ENCODE data around the gene SLC9A7. TPM values are rescaled to one million over a fixed set of nuclear protein-coding genes. Genes with fewer than 3 reads are reported as not detected.

SLC9A7 gene
- total RNA-seq, 1 donor from 2014 or later, result 11.4 TPM

- no peak for DNase-seq (ENCODE audit: low spot score)
- Mint-ChIP-seq H3K27me3 (ENCODE audit: unreplicated experiment) (peaks cover 2% of the 10 kb centered on the region), H3K36me3 (ENCODE audit: low read depth, unreplicated experiment) (no peaks in the 10 kb centered on the region), H3K4me3 (ENCODE audit: unreplicated experiment) (no peak overlapping the region), H3K27ac (ENCODE audit: unreplicated experiment) (no peak overlapping the region), H3K4me1 (ENCODE audit: unreplicated experiment) (peaks cover 9% of the 10 kb centered on the region), H3K9me3 (ENCODE audit: unreplicated experiment) (no peaks in the 10 kb centered on the region)
- no peak for TF ChIP-seq CTCF (IDR thresholded peaks at IDR 0.05; ENCODE audit: unreplicated experiment)
These were observed 42.9 kb downstream of the SLC9A7 start for GRCh38 chrX:46715997-46716396.

GRCh38 chrX:46715530-46715929 lies 43.4 kb downstream of the SLC9A7 start:
- no peaks in the 10 kb centered on the region for H3K9me3 Mint-ChIP-seq (ENCODE audit: unreplicated experiment)
- no peak overlapping the region for H3K4me3 Mint-ChIP-seq (ENCODE audit: unreplicated experiment)
- H3K27ac Mint-ChIP-seq (ENCODE audit: unreplicated experiment), result no peak overlapping the region
- no peaks in the 10 kb centered on the region for H3K36me3 Mint-ChIP-seq (ENCODE audit: low read depth, unreplicated experiment)
- H3K27me3 Mint-ChIP-seq (ENCODE audit: unreplicated experiment), result peaks cover 2% of the 10 kb centered on the region
- no peak for TF ChIP-seq CTCF (IDR thresholded peaks at IDR 0.05; ENCODE audit: unreplicated experiment)
- peaks cover 14% of the 10 kb centered on the region for H3K4me1 Mint-ChIP-seq (ENCODE audit: unreplicated experiment)
- no peak for DNase-seq (ENCODE audit: low spot score)

GRCh38 chrX:46713672-46714490 lies 45.0 kb downstream of the SLC9A7 start:
- no peaks in the 10 kb centered on the region for H3K9me3 Mint-ChIP-seq (ENCODE audit: unreplicated experiment)
- H3K27ac Mint-ChIP-seq (ENCODE audit: unreplicated experiment), result no peak overlapping the region
- H3K27me3 Mint-ChIP-seq (ENCODE audit: unreplicated experiment), result peaks cover 2% of the 10 kb centered on the region
- TF ChIP-seq CTCF (IDR thresholded peaks at IDR 0.05; ENCODE audit: unreplicated experiment), result no peak
- no peak for DNase-seq (ENCODE audit: low spot score)
- H3K4me1 Mint-ChIP-seq (ENCODE audit: unreplicated experiment), result peaks cover 19% of the 10 kb centered on the region
- H3K36me3 Mint-ChIP-seq (ENCODE audit: low read depth, unreplicated experiment), result no peaks in the 10 kb centered on the region
- no peak overlapping the region for H3K4me3 Mint-ChIP-seq (ENCODE audit: unreplicated experiment)

GRCh38 chrX:46712764-46713163 lies 46.2 kb downstream of the SLC9A7 start:
- no peaks in the 10 kb centered on the region for H3K9me3 Mint-ChIP-seq (ENCODE audit: unreplicated experiment)
- no peak overlapping the region for H3K27ac Mint-ChIP-seq (ENCODE audit: unreplicated experiment)
- peaks cover 2% of the 10 kb centered on the region for H3K27me3 Mint-ChIP-seq (ENCODE audit: unreplicated experiment)

More at GRCh38 chrX:46712764-46713163, 46.2 kb downstream of the SLC9A7 start:
- no peak for TF ChIP-seq CTCF (IDR thresholded peaks at IDR 0.05; ENCODE audit: unreplicated experiment)
- H3K36me3 Mint-ChIP-seq (ENCODE audit: low read depth, unreplicated experiment), result no peaks in the 10 kb centered on the region
- DNase-seq (ENCODE audit: low spot score), result no peak
- no peak overlapping the region for H3K4me3 Mint-ChIP-seq (ENCODE audit: unreplicated experiment)
- H3K4me1 Mint-ChIP-seq (ENCODE audit: unreplicated experiment), result peaks cover 19% of the 10 kb centered on the region
